Measurements from ENCODE around the gene DAB2. TPM values are rescaled to one million over a fixed set of nuclear protein-coding genes. Genes with fewer than 3 reads are reported as not detected.

Gene DAB2
- total RNA-seq, 4 donors from 2014 or later = 107 to 293 (median 247) TPM

GRCh38 chr5:39369123-39369815 is 55.5 kb downstream of the DAB2 start:
- no peak for TF ChIP-seq CTCF (IDR thresholded peaks at IDR 0.05; ENCODE audit: low read depth)

- no peak for TF ChIP-seq CTCF (IDR thresholded peaks at IDR 0.05; ENCODE audit: low read depth)
Observed at GRCh38 chr5:39368116-39368515, 56.7 kb downstream of the DAB2 start.

GRCh38 chr5:39367711-39368110 is 57.1 kb downstream of the DAB2 start:
- TF ChIP-seq CTCF (IDR thresholded peaks at IDR 0.05; ENCODE audit: low read depth) = no peak

GRCh38 chr5:39364367-39364766 is 60.4 kb downstream of the DAB2 start, which contains the start of gene C9:
C9 (minus strand) TSS chr5:39364495; CDS start chr5:39364464, 31 bp downstream.
- TF ChIP-seq CTCF (IDR thresholded peaks at IDR 0.05; ENCODE audit: low read depth) = no peak

- no peak for TF ChIP-seq CTCF (IDR thresholded peaks at IDR 0.05; ENCODE audit: low read depth)
Observed at GRCh38 chr5:39363217-39363616, 61.6 kb downstream of the DAB2 start.

GRCh38 chr5:39362646-39363045 is 62.1 kb downstream of the DAB2 start:
- no peak for TF ChIP-seq CTCF (IDR thresholded peaks at IDR 0.05; ENCODE audit: low read depth)

GRCh38 chr5:39361306-39361705 is 63.5 kb downstream of the DAB2 start:
- TF ChIP-seq CTCF (IDR thresholded peaks at IDR 0.05; ENCODE audit: low read depth) = no peak

Measured in subcutaneous adipose tissue (tissue), 4 donors.